ENCODE measurements around the gene DARS2. TPM values are rescaled to one million over a fixed set of nuclear protein-coding genes. Genes with fewer than 3 reads are reported as not detected.

The DARS2 gene
- polyA plus RNA-seq, 1 donor from 2014 or later = 4.5 TPM

DNA sequence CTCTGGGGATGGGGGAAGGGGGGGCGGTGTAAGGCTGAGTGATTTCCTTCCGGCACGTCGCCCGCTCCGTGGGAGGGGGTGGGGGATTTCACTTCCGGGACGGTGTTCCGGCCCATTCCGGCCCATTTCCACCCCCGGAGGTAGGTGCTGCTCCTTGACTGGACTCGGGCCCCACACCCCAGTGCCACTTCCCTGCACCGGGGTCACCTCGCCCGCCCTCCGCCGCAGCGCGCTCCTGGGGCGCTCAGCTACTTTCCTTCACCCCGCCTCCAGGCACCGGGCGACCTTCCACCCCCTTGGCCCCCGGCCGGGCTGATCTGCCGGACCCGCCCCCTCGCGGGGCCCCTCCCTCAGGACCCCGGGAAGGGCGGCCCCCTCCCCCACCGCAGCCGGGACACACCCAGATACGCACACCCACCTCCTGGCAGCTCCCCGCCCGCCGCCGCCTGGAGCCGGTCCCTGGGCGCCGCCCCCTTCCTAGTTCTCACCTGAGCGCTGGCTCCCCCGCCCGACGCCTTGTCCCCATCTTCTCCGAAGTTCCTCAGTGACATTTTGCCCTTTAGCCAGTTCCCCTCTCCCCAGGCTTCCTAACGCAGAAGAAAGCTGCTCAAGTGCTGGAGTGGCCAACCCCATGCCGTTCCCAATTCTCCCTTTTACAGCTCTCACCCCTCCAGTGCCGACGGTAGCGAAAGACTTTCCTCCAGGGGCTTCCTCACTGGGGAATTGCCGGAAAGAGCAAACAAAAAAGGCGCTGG, 44.0 kb downstream of the DARS2 start, which contains the start of gene ZBTB37:
Gene ZBTB37 (plus strand): TSS at position 115 of the 755 bp plus-strand sequence. CDS start 1,846 bp downstream, outside the sequence.
- Histone ChIP-seq H3K9ac (ENCODE audit: low read length) (peak within 1 kb of the TSS; percentile 95), H3K4me2 (ENCODE audit: low read length) (peak within 1 kb of the TSS; percentile 54), H3K36me3 (ENCODE audit: insufficient read depth, low read length) (peaks cover 6% of the 10 kb centered on the region), H3K9me3 (ENCODE audit: low read length) (no peaks in the 10 kb centered on the region), H4K20me1 (ENCODE audit: insufficient read depth) (no peaks in the 10 kb centered on the region), H3K27ac (ENCODE audit: low read length) (peak within 1 kb of the TSS; percentile 91), H3K9me2 (ENCODE audit: insufficient read depth, low read length) (no peaks in the 10 kb centered on the region), H3K27me3 (ENCODE audit: insufficient read depth, low read depth, low read length) (no peaks in the 10 kb centered on the region), H3F3A (ENCODE audit: insufficient read depth, low read length, poor library complexity, severe bottlenecking) (peaks cover 7% of the 10 kb centered on the region), H2AFZ (ENCODE audit: low read depth, low read length) (peak within 1 kb of the TSS; percentile 84), H3K4me3 (ENCODE audit: low read length) (peak within 1 kb of the TSS; percentile 93), H3K79me2 (replicated peaks; ENCODE audit: insufficient read depth, low read length) (peaks cover 27% of the 10 kb centered on the region)
- TF ChIP-seq, protein P1, sequence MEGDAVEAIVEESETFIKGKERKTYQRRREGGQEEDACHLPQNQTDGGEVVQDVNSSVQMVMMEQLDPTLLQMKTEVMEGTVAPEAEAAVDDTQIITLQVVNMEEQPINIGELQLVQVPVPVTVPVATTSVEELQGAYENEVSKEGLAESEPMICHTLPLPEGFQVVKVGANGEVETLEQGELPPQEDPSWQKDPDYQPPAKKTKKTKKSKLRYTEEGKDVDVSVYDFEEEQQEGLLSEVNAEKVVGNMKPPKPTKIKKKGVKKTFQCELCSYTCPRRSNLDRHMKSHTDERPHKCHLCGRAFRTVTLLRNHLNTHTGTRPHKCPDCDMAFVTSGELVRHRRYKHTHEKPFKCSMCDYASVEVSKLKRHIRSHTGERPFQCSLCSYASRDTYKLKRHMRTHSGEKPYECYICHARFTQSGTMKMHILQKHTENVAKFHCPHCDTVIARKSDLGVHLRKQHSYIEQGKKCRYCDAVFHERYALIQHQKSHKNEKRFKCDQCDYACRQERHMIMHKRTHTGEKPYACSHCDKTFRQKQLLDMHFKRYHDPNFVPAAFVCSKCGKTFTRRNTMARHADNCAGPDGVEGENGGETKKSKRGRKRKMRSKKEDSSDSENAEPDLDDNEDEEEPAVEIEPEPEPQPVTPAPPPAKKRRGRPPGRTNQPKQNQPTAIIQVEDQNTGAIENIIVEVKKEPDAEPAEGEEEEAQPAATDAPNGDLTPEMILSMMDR (IDR thresholded peaks at IDR 0.05; ENCODE audit: poor library complexity, severe bottlenecking) = no peak
- TF ChIP-seq RAD21 (conservative IDR thresholded peaks at IDR 0.05) = peak; percentile 14
- no peak for TF ChIP-seq REST (IDR thresholded peaks at IDR 0.05; ENCODE audit: borderline replicate concordance)
- no peak for TF ChIP-seq EP300 (conservative IDR thresholded peaks at IDR 0.05; ENCODE audit: poor library complexity, severe bottlenecking)
- no peak for TF ChIP-seq POLR2AphosphoS5 (IDR thresholded peaks at IDR 0.05)

DNA sequence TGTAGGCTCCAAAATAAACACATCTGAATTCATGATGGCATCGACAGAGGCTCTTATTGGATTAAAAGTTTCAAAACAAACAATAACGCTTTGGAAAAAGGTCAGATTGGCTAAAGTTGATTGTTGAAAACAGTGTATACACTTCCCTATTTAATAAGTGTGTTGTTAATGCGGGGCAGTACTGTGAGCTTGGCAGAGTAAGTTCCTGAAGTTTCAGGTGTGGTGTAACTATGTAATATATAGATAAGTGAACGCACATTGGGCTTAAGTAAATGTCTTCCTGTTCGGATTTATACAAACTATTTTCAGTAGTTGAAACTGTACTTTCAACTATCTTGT, 44.5 kb downstream of the DARS2 start:
- Histone ChIP-seq H3K9me2 (ENCODE audit: insufficient read depth, low read length) (no peaks in the 10 kb centered on the region), H3K27me3 (ENCODE audit: insufficient read depth, low read depth, low read length) (no peaks in the 10 kb centered on the region), H3K36me3 (ENCODE audit: insufficient read depth, low read length) (peaks cover 6% of the 10 kb centered on the region), H3K4me3 (ENCODE audit: low read length) (peak overlapping the region; percentile 93), H2AFZ (ENCODE audit: low read depth, low read length) (peak overlapping the region; percentile 81), H3K79me2 (replicated peaks; ENCODE audit: insufficient read depth, low read length) (peaks cover 27% of the 10 kb centered on the region), H3K9ac (ENCODE audit: low read length) (peak overlapping the region; percentile 95), H3K9me3 (ENCODE audit: low read length) (no peaks in the 10 kb centered on the region), H3K27ac (ENCODE audit: low read length) (peak overlapping the region; percentile 91), H3F3A (ENCODE audit: insufficient read depth, low read length, poor library complexity, severe bottlenecking) (peaks cover 7% of the 10 kb centered on the region), H3K4me2 (ENCODE audit: low read length) (peak overlapping the region; percentile 54), H4K20me1 (ENCODE audit: insufficient read depth) (no peaks in the 10 kb centered on the region)
- no peak for TF ChIP-seq POLR2AphosphoS5 (IDR thresholded peaks at IDR 0.05)
- TF ChIP-seq RAD21 (conservative IDR thresholded peaks at IDR 0.05) = no peak
- TF ChIP-seq TAF1 (IDR thresholded peaks at IDR 0.05; ENCODE audit: low read depth) = no peak
- TF ChIP-seq, protein P1 (IDR thresholded peaks at IDR 0.05; ENCODE audit: poor library complexity, severe bottlenecking) = no peak
- TF ChIP-seq REST (IDR thresholded peaks at IDR 0.05; ENCODE audit: borderline replicate concordance) = no peak
- TF ChIP-seq MXI1 (conservative IDR thresholded peaks at IDR 0.05; ENCODE audit: poor library complexity, severe bottlenecking) = no peak
- no peak for TF ChIP-seq EZH2 (IDR thresholded peaks at IDR 0.05; ENCODE audit: borderline replicate concordance, insufficient read depth, low read length, poor library complexity, severe bottlenecking)
- TF ChIP-seq EP300 (conservative IDR thresholded peaks at IDR 0.05; ENCODE audit: poor library complexity, severe bottlenecking) = no peak
- no peak for TF ChIP-seq SMC3 (conservative IDR thresholded peaks at IDR 0.05; ENCODE audit: poor library complexity)

Measured in neural cell (in vitro differentiated cells).